K562 (cell line): ENCODE data around the gene GEMIN2. TPM values are rescaled to one million over a fixed set of nuclear protein-coding genes. Genes with fewer than 3 reads are reported as not detected.
"Not testable (repeated sequence)": the region's sequence is repeated elsewhere in the genome, so short reads cannot be mapped to it uniquely, and the experiment has no call there.

Experiments used
- ATAC-seq: fragments of 200-7000 bp; cut with Tn5 transposase; 3 replicates; pipeline ENCODE4 v1.9.1; 2020; ENCODE audit warnings: moderate library complexity
- BruUV-seq: library from RNA; stranded (reverse); fragments of 400-500 nt; replicated peaks from 2 replicates; lab custom pipeline; 2021; lab: Mats Ljungman, UMichigan
- CTCF ChIA-PET: fragments of 300-600 bp; formaldehyde crosslinking; extraction: SDS; loops from one replicate; lab custom pipeline; 2021; ENCODE audit warnings: low intra/inter-chr PET ratio; lab: Yijun Ruan, JAX
- POLR2A ChIA-PET: fragments of 300-600, 350-650 bp; sonication (Branson Sonifier 250); formaldehyde crosslinking; extraction: SDS; loops from one replicate; lab custom pipeline; 2021; ENCODE audit warnings: antibody characterized with exemption, inconsistent platforms; lab: Yijun Ruan, JAX
- DNase-seq, 4 experiments: peaks; one replicate each; pipeline versions ENCODE4 v3.0.0 to v3.0.0-alpha.2; 2011 to 2018; ENCODE audit warnings: low spot score in 3 of 4, mixed read lengths in 3 of 4; ENCODE audit errors: extremely low read depth in 1 of 4
- FAIRE-seq: peaks from 2 replicates; lab custom pipeline; 2011; peaks lifted over from hg19 to GRCh38; lab: Jason Lieb, UNC
- H2AFZ ChIP-seq: 2 replicates; pipeline ENCODE4 v1.6.0; 2011; ENCODE audit warnings: low read depth, low read length, control low read depth, inconsistent platforms
- H3K27ac ChIP-seq: fragments of 200-600 bp; 3 replicates; pipeline ENCODE4 v1.8.0; 2011; ENCODE audit warnings: low read depth, mild to moderate bottlenecking, control low read depth, inconsistent platforms, low read length, moderate library complexity, mixed read lengths; ENCODE audit errors: extremely low read depth
- H3K27me3 ChIP-seq, 2 experiments: fragments of 300-600 bp in 1 of 2; 2 replicates in 1 of 2; 3 replicates in 1 of 2; pipeline versions ENCODE4 v1.6.0 to v1.8.0; 2011; ENCODE audit warnings: inconsistent platforms in 2 of 2, low read length in 2 of 2, mild to moderate bottlenecking in 1 of 2, mixed read lengths in 1 of 2, moderate library complexity in 1 of 2; ENCODE audit not compliant: control insufficient read depth in 2 of 2, insufficient read depth in 2 of 2
- H3K36me3 ChIP-seq: fragments of 300-600 bp; 3 replicates; pipeline ENCODE4 v1.8.0; 2011; ENCODE audit warnings: mild to moderate bottlenecking, low read length, inconsistent platforms; ENCODE audit not compliant: control insufficient read depth, insufficient read depth
- H3K4me1 ChIP-seq, 2 experiments: fragments of 200-600 bp in 1 of 2; replicated peaks in 1 of 2; 2 replicates in 1 of 2; 3 replicates in 1 of 2; pipeline versions ENCODE4 v1.5.1 to v1.8.0; 2011; ENCODE audit warnings: inconsistent platforms in 2 of 2, low read length in 2 of 2, mild to moderate bottlenecking in 1 of 2, mixed read lengths in 1 of 2, moderate library complexity in 1 of 2; ENCODE audit not compliant: control insufficient read depth in 2 of 2, insufficient read depth in 2 of 2
- H3K4me2 ChIP-seq: 2 replicates; pipeline ENCODE4 v1.6.1; 2011; ENCODE audit warnings: low read length, control low read depth, inconsistent platforms, mixed read lengths; ENCODE audit not compliant: insufficient read depth
- H3K4me3 ChIP-seq: fragments of 200-600 bp; sonication (generic), shearing (Covaris generic); 2 replicates; pipeline ENCODE4 v1.5.1; 2016; ENCODE audit warnings: control low read depth, inconsistent platforms
- H3K79me2 ChIP-seq: fragments of 200-600 bp; 3 replicates; pipeline ENCODE4 v1.8.0; 2011; ENCODE audit warnings: low read length, inconsistent platforms; ENCODE audit not compliant: control insufficient read depth, insufficient read depth
- H3K9ac ChIP-seq, 2 experiments: 2 replicates each; pipeline versions ENCODE4 v1.6.0 to v1.6.1; 2011; ENCODE audit warnings: low read depth in 2 of 2, low read length in 2 of 2, control low read depth in 1 of 2, inconsistent platforms in 1 of 2, mild to moderate bottlenecking in 1 of 2, mixed read lengths in 1 of 2; ENCODE audit not compliant: insufficient read depth in 1 of 2
- H3K9me1 ChIP-seq: one replicate; pipeline ENCODE4 v1.6.0; 2011; ENCODE audit warnings: inconsistent platforms, mild to moderate bottlenecking, low read length, moderate library complexity; ENCODE audit not compliant: control insufficient read depth, insufficient read depth
- H3K9me3 ChIP-seq: replicated peaks from 2 replicates; pipeline ENCODE4 v1.5.1; 2011; ENCODE audit warnings: low read depth, low read length, inconsistent platforms; ENCODE audit not compliant: control insufficient read depth, insufficient read depth
- H4K20me1 ChIP-seq: replicated peaks from 2 replicates; pipeline ENCODE4 v1.6.1; 2011; ENCODE audit warnings: low read length, inconsistent platforms, mixed read lengths; ENCODE audit not compliant: control insufficient read depth, insufficient read depth
- WGBS: fragments of 100-300 bp; shearing (Covaris generic); methylation state at CpG from one replicate; pipeline ENCODE4 v1.1.6; 2016; ENCODE audit warnings: low coverage, mixed read lengths; ENCODE audit not compliant: insufficient coverage; ENCODE audit errors: missing lambda C conversion rate; 5-methylcytosine and 5-hydroxymethylcytosine counted together
- in situ Hi-C: fragments of 300-500 bp; cut with MboI; formaldehyde crosslinking; loops from 4 replicates; pipeline ENCODE4 v1.15.0; 2018; ENCODE audit warnings: inconsistent platforms, mixed read lengths
- intact Hi-C: fragments of 100-400 bp; cut with micrococcal nuclease; formaldehyde crosslinking; loops from 2 replicates; pipeline ENCODE4 v1.14.2; 2022
- polyA plus RNA-seq, 8 experiments: library from polyadenylated mRNA; depleted of rRNA in 4 of 8; stranded (reverse) in 5 of 8; unstranded in 3 of 8; fragments of >200 nt; fragmentation: Nextera tagmentation in 2 of 8; fragmentation: Illumina TruSeq in 1 of 8; extraction: Ambion mirVana in 2 of 8; extraction: Trizol in 1 of 8; gene quantifications; 2 replicates each; pipeline versions ENCODE4 v1.2.1 to v1.2.3, GENCODE V29; 2011 to 2014; ENCODE audit warnings: inconsistent platforms in 1 of 8, missing spikeins in 1 of 8
- total RNA-seq, 7 experiments: library from RNA; depleted of rRNA in 6 of 7; stranded (reverse); fragments of >200 nt in 6 of 7; fragmentation: Illumina TruSeq in 2 of 7; extraction: Trizol in 2 of 7; gene quantifications; 2 replicates each; pipeline versions ENCODE4 v1.2.1 to v1.2.3, GENCODE V29; 2011 to 2021; ENCODE audit warnings: low replicate concordance in 1 of 7
- TF ChIP-seq, protein P1 (sequence below), 2 experiments: IDR thresholded peaks; 2 replicates each; pipeline ENCODE4 v1.6.1; 2012; ENCODE audit warnings: improper control_type of control experiment in 2 of 2, low read depth in 2 of 2, low read length in 2 of 2, borderline replicate concordance in 1 of 2

The GEMIN2 gene
- total and polyA plus RNA-seq, 9 of the 15 experiments (the other 6 are each of a cell fraction or from before 2014, with no cell fraction given), result 23.0 to 87.6 (median 45.5) TPM

- TF ChIP-seq, protein P1, sequence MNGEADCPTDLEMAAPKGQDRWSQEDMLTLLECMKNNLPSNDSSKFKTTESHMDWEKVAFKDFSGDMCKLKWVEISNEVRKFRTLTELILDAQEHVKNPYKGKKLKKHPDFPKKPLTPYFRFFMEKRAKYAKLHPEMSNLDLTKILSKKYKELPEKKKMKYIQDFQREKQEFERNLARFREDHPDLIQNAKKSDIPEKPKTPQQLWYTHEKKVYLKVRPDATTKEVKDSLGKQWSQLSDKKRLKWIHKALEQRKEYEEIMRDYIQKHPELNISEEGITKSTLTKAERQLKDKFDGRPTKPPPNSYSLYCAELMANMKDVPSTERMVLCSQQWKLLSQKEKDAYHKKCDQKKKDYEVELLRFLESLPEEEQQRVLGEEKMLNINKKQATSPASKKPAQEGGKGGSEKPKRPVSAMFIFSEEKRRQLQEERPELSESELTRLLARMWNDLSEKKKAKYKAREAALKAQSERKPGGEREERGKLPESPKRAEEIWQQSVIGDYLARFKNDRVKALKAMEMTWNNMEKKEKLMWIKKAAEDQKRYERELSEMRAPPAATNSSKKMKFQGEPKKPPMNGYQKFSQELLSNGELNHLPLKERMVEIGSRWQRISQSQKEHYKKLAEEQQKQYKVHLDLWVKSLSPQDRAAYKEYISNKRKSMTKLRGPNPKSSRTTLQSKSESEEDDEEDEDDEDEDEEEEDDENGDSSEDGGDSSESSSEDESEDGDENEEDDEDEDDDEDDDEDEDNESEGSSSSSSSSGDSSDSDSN (IDR thresholded peaks at IDR 0.05; ENCODE audit: borderline replicate concordance in 1 of 2, low read depth in 2 of 2, low read length in 2 of 2), result 0 out of 4 replicates have a peak, but pooled peaks of 1 of the 2 experiments have one; percentile 43
Measured at GRCh38 chr14:39102969-39103957, 10.9 kb upstream of the GEMIN2 start, which contains the start of gene SEC23A (continued).

- H4K20me1 ChIP-seq, intact Hi-C loops, ATAC-seq, BruUV-seq, DNase-seq, H3K4me1 ChIP-seq, FAIRE-seq, H3K9me1 ChIP-seq, H3K27me3 ChIP-seq, H3K9me3 ChIP-seq, H3K36me3 ChIP-seq: not testable (repeated sequence)
- peak overlapping the region; percentile 83 for H3K4me2 ChIP-seq
- peak overlapping the region; percentile 80; the same call in 1 of the 3 replicates for H3K27ac ChIP-seq
- peak overlapping the region; percentile 88 for H3K4me3 ChIP-seq
- H3K9ac ChIP-seq, result peak overlapping the region; percentile 42 to 83; a peak in 2 of 4 replicates
- in situ Hi-C loops, result loop anchor here (10.0 kb wide), 1 partner anchor 321 kb away; no protein-coding TSS in a partner anchor
- 71% methylated on average over 7 of the region's 17 CpGs for WGBS
- ChIA-PET POLR2A (interaction anchor here (0.9 to 2.3 kb wide), 3 partner anchors 20 to 305 kb away, joined by 3 to 11 read pairs (median 4); partner anchors contain the start of gene TRAPPC6B), CTCF (interaction anchor here (0.6 kb wide), 1 partner anchor 92 kb away, joined by 3 read pairs; no protein-coding TSS in a partner anchor)
- H2AFZ ChIP-seq, result 0 out of 2 replicates have a peak overlapping the region, but pooled peaks have one; percentile 85
- H3K79me2 ChIP-seq, result peaks cover 19% of the 10 kb centered on the region
Measured at GRCh38 chr14:39104078-39104801, 9.9 kb upstream of the GEMIN2 start.
